OCI-LY3 (cell line): ENCODE measurements around the gene DLX4.

Experiments used
- H2AFZ ChIP-seq: fragments of 200-600, 300-600 bp; shearing (Covaris generic); 2 replicates; pipeline ENCODE4 v1.6.0; 2014; ENCODE audit warnings: antibody characterized with exemption, low read depth, low read length
- H3K27ac ChIP-seq: fragments of 200-600, 300-600 bp; sonication (generic); 2 replicates; pipeline ENCODE4 v1.5.1; 2014; ENCODE audit warnings: mild to moderate bottlenecking, low read length, moderate library complexity, mixed read lengths
- H3K27me3 ChIP-seq: fragments of 200-600, 300-600 bp; sonication (generic); 2 replicates; pipeline ENCODE4 v1.6.1; 2014; ENCODE audit warnings: low read depth, low read length, mixed read lengths
- H3K36me3 ChIP-seq: fragments of 200-600, 300-600 bp; sonication (generic); replicated peaks from 2 replicates; pipeline ENCODE3; 2014; ENCODE audit warnings: low read depth, low read length, mixed read lengths
- H3K4me1 ChIP-seq: fragments of 300-600, 200-600 bp; sonication (generic); 2 replicates; pipeline ENCODE4 v1.6.1; 2014; ENCODE audit warnings: low read length, mixed read lengths
- H3K4me2 ChIP-seq: fragments of 200-600, 300-600 bp; sonication (generic); 2 replicates; pipeline ENCODE4 v1.6.1; 2014; ENCODE audit warnings: low read length, mixed read lengths
- H3K4me3 ChIP-seq: fragments of 300-600, 200-600 bp; sonication (generic); 2 replicates; pipeline ENCODE4 v1.5.1; 2014; ENCODE audit warnings: antibody characterized with exemption, mild to moderate bottlenecking, low read length, moderate library complexity
- H3K79me2 ChIP-seq: fragments of 300-600, 200-600 bp; shearing (Covaris generic); 2 replicates; pipeline ENCODE4 v1.6.1; 2014; ENCODE audit warnings: mild to moderate bottlenecking, low read length, mixed read lengths
- H3K9ac ChIP-seq: fragments of 300-600, 200-600 bp; shearing (Covaris generic); 2 replicates; pipeline ENCODE4 v1.6.0; 2014; ENCODE audit warnings: mild to moderate bottlenecking, low read length, moderate library complexity
- H3K9me3 ChIP-seq: fragments of 200-600, 300-600 bp; shearing (Covaris generic); 2 replicates; pipeline ENCODE4 v1.6.1; 2014; ENCODE audit warnings: low read length, mixed read lengths; ENCODE audit not compliant: insufficient read depth
- H4K20me1 ChIP-seq: fragments of 200-600, 300-600 bp; sonication (generic); 2 replicates; pipeline ENCODE4 v1.6.1; 2016; ENCODE audit warnings: low read length, mixed read lengths; ENCODE audit not compliant: insufficient read depth
- CTCF ChIP-seq: fragments of 200-600, 300-600 bp; sonication (generic); IDR thresholded peaks from 2 replicates; pipeline ENCODE4 v1.5.1; 2014; ENCODE audit warnings: antibody characterized with exemption, low read length, low read depth
- EZH2phosphoT487 ChIP-seq: fragments of 200-600 bp; shearing (Covaris generic); IDR thresholded peaks from 2 replicates; pipeline ENCODE4 v1.6.1; 2018; ENCODE audit warnings: antibody characterized with exemption, mixed run types, low read depth

The DLX4 gene

GRCh38 chr17:49972486-49973270 is 3.7 kb downstream of the DLX4 start:
- no peak overlapping the region for H3K4me2 ChIP-seq

GRCh38 chr17:49973271-49973615 is 4.3 kb downstream of the DLX4 start:
- Histone ChIP-seq H3K4me1 (peaks cover under 1% of the 10 kb centered on the region; the same call in 1 of the 2 replicates), H4K20me1 (no peaks in the 10 kb centered on the region), H3K27me3 (peaks cover 11% of the 10 kb centered on the region), H3K4me3 (no peak overlapping the region), H3K27ac (no peak overlapping the region), H3K9me3 (no peaks in the 10 kb centered on the region), H3K36me3 (no peaks in the 10 kb centered on the region), H3K9ac (no peak overlapping the region), H3K4me2 (no peak overlapping the region), H2AFZ (no peak overlapping the region), H3K79me2 (no peaks in the 10 kb centered on the region)
- no peak for TF ChIP-seq CTCF
- no peak for TF ChIP-seq EZH2phosphoT487

More at GRCh38 chr17:49972486-49973270, 3.7 kb downstream of the DLX4 start:
- H3K36me3 ChIP-seq: no peaks in the 10 kb centered on the region
- peaks cover 6% of the 10 kb centered on the region; the same call in 1 of the 2 replicates for H3K4me1 ChIP-seq
- TF ChIP-seq CTCF (no peak), EZH2phosphoT487 (no peak)
- peaks cover 6% of the 10 kb centered on the region for H3K27me3 ChIP-seq
- H3K27ac ChIP-seq: no peak overlapping the region
- H3K9ac ChIP-seq: no peak overlapping the region
- no peaks in the 10 kb centered on the region for H4K20me1 ChIP-seq
- H2AFZ ChIP-seq: no peak overlapping the region
- H3K9me3 ChIP-seq: no peaks in the 10 kb centered on the region
- H3K4me3 ChIP-seq: no peak overlapping the region
- no peaks in the 10 kb centered on the region for H3K79me2 ChIP-seq

- Histone ChIP-seq H3K27ac (no peak overlapping the region), H3K79me2 (no peaks in the 10 kb centered on the region), H3K9ac (no peak overlapping the region), H3K4me3 (no peak overlapping the region), H3K27me3 (peaks cover 11% of the 10 kb centered on the region), H3K4me2 (no peak overlapping the region), H3K36me3 (no peaks in the 10 kb centered on the region), H3K4me1 (no peaks in the 10 kb centered on the region), H4K20me1 (no peaks in the 10 kb centered on the region), H2AFZ (no peak overlapping the region), H3K9me3 (no peaks in the 10 kb centered on the region)
- TF ChIP-seq CTCF (no peak), EZH2phosphoT487 (no peak)
These were observed 6.5 kb downstream of the DLX4 start for GRCh38 chr17:49975531-49975930.

- Histone ChIP-seq H3K9ac (no peak overlapping the region), H3K4me1 (no peaks in the 10 kb centered on the region), H2AFZ (no peak overlapping the region), H3K9me3 (no peaks in the 10 kb centered on the region), H3K27me3 (peaks cover 11% of the 10 kb centered on the region), H3K79me2 (no peaks in the 10 kb centered on the region), H3K27ac (no peak overlapping the region), H3K36me3 (no peaks in the 10 kb centered on the region), H3K4me3 (no peak overlapping the region), H4K20me1 (no peaks in the 10 kb centered on the region), H3K4me2 (no peak overlapping the region)
- no peak for TF ChIP-seq CTCF
- TF ChIP-seq EZH2phosphoT487: no peak
These were observed 7.3 kb downstream of the DLX4 start for GRCh38 chr17:49976163-49976827.
